Stimulated activated naive B cell treated with anti-CD40 and anti-IgM and Interleukin-4, amounts not matched to agents 10 μg/mL and 1 μg/mL and 100 μg/mL, for 72 hours (primary cell): ENCODE data around the gene SLC17A9.

Experiments used
- ATAC-seq, 2 donors: fragments of 150-1000 bp; cut with Tn5 transposase; replicated peaks; 2 replicates each; pipeline ENCODE4 v1.10.0; 2021; ENCODE audit warnings: moderate library complexity in 1 of 2
- DNase-seq: peaks from one replicate; pipeline ENCODE4 v3.0.0; 2021
- H3K27ac Mint-ChIP-seq: one replicate; pipeline ENCODE4 v1.8.0; 2022; ENCODE audit warnings: mild to moderate bottlenecking, mixed read lengths
- H3K27me3 Mint-ChIP-seq, 2 donors: one replicate each; pipeline ENCODE4 v1.8.0; 2022; ENCODE audit warnings: mixed read lengths in 2 of 2
- H3K36me3 Mint-ChIP-seq, 2 donors: one replicate each; pipeline ENCODE4 v1.8.0; 2022; ENCODE audit warnings: mixed read lengths in 2 of 2, mild to moderate bottlenecking in 1 of 2
- H3K4me1 Mint-ChIP-seq, 2 donors: one replicate each; pipeline ENCODE4 v1.8.0; 2022; ENCODE audit warnings: mixed read lengths in 2 of 2, mild to moderate bottlenecking in 1 of 2
- H3K4me3 Mint-ChIP-seq, 2 donors: one replicate each; pipeline ENCODE4 v1.8.0; 2022; ENCODE audit warnings: mild to moderate bottlenecking in 2 of 2, mixed read lengths in 2 of 2, moderate library complexity in 1 of 2
- H3K9me3 Mint-ChIP-seq, 2 donors: one replicate each; pipeline ENCODE4 v1.8.0; 2022; ENCODE audit warnings: mixed read lengths in 2 of 2, mild to moderate bottlenecking in 1 of 2

Gene SLC17A9

DNA sequence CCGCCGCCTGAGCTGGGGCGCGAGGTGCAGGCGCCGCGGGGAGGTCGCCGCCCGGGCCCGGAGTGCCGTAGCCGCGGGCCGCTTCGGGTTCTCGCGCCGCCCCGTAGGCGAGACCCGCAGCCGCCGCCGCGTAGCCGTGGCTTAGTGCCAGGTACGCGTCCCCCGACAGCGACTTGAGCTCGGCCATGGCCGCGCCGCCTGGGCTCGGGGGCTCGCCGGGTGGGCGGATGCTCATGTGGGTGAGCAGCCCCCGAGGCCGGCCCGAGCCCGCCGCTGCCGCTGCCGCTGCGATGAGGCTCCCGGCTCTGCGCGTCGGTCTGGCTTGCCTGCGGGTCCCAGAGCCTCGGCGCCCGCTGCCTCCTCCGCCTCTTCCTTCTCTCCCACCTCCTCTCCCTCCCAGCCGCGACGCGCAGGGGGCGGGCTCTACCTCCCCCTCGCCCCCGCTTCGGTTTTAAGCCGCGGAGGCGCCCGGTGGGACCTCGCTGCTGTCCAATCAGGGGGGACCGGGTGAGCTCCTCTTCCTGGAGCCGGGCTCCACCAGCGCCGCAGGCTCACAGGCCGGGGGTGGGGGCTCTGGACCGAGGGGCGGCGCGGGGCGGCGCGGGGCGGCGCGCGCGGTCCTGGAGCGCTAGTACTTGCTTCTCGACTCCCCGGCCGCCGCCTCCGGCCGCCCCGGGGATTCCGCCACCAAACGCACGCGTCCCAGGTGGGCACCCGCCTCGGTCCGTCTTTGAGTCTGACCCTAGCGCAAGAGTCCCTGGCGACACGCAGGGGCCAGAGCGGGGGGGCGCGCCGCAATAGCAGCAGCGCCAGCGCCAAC, 54.2 kb downstream of the SLC17A9 start, which contains the start of gene BHLHE23:
Gene BHLHE23, minus strand, starts transcription at position 425 of the 820 bp plus-strand sequence. Its CDS starts 190 bp downstream, at position 235.
- Mint-ChIP-seq H3K27me3 (peaks cover 53 to 83% of the 10 kb centered on the region in 2 donors), H3K27ac (peak within 1 kb of the TSS; percentile 89), H3K4me3 (peak within 1 kb of the TSS; percentile 46 to 72), H3K36me3 (no peaks in the 10 kb centered on the region), H3K4me1 (peaks cover 26 to 54% of the 10 kb centered on the region in 2 donors), H3K9me3 (no peaks in the 10 kb centered on the region)
- ATAC-seq: no peak
- no peak for DNase-seq

DNA sequence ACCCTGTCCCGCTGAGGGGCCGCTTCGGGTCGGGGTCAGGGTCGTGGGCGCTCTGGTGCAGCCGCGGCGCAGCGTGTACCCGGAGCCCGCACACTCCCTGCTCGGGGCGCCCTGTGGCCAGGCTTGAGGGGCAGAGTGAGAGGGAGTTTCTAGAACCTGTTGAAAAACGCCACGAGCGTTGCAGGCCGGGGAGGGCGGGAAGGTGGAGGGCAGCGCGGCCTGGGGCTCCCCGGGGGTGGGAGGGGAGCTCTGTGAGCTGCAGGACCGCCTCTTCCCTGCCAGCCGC, 54.8 kb downstream of the SLC17A9 start:
- ATAC-seq (no peak), DNase-seq (no peak)
- H3K36me3 Mint-ChIP-seq: no peaks in the 10 kb centered on the region
- peak overlapping the region; percentile 25 to 72 for H3K4me3 Mint-ChIP-seq
- peaks cover 53 to 79% of the 10 kb centered on the region in 2 donors for H3K27me3 Mint-ChIP-seq
- peaks cover 26 to 54% of the 10 kb centered on the region in 2 donors for H3K4me1 Mint-ChIP-seq
- no peaks in the 10 kb centered on the region for H3K9me3 Mint-ChIP-seq
- peak overlapping the region; percentile 56 for H3K27ac Mint-ChIP-seq

DNA sequence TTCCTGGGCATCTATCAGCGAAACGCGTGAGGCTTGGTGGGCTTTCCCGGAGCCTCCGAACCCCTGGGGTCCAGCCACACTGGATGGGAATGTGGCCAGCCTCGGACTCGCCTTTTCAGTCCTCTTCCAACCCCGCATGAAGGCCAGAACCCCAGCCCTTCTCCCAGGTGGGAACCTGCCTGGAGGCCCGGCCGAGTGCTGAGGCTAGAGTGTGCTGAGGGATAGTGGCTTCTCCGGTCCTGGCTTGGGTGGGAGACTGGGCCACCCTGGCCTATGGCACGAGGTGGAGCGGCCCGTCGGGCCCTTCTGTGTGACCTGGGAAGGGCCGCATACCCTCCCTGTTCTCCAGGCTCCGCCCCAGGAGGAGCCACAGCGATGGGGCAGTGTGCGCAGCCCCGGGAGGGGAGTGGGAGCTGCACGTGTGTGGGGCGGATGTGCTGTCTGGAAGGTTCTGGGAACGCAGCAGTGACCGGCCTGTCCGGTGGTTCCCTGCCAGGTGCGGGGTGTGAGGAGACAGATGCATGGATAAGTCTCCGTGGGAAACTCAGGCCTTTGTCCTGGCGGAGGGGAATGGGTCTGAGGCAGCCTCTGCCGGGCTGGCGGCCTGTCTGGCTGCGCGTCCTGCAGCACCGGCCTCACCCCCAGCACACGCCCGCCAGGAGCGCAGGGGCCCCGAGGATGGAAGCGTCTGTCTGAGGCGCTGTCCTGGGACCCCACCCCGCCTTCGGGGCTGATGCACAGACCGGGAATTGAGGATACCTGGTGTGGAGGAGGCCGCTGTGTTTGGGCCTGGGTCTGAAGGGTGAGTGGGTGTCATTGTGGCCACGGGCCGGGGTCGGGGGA, 55.4 kb downstream of the SLC17A9 start:
- peaks cover 0 to under 1% of the 10 kb centered on the region in 2 donors for H3K9me3 Mint-ChIP-seq
- H3K27ac Mint-ChIP-seq: peak overlapping the region; percentile 62
- H3K4me3 Mint-ChIP-seq: peak overlapping the region in 1 of 2 donors; percentile 72
- no peak for DNase-seq
- H3K27me3 Mint-ChIP-seq: peaks cover 53 to 79% of the 10 kb centered on the region in 2 donors
- no peak for ATAC-seq
- peaks cover 28 to 54% of the 10 kb centered on the region in 2 donors for H3K4me1 Mint-ChIP-seq
- no peaks in the 10 kb centered on the region for H3K36me3 Mint-ChIP-seq

DNA sequence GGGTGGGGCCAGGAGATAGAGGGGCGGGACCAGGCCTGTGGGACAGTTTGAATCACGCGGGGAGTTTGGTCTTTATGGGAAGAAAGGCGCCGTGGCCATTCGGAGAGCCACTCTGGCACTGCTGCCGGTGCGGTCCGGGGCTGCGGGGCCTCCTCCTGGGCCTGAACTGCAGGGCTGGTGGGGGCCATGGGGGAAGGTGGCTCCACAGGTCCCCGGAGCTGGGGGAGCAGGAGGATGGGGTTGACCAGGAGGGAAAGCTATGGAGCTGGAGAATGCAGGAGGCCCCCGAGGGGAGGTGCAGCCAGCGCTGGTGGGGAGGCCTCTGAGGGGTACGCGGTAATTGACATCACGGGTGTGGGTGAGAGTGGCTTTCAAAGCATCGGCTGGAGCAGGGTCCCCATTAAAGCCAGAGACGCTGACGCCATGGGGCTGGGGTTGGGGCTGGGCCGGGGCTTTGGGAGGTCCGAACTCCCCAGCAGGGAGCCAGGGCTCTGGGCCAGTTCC, 56.1 kb downstream of the SLC17A9 start:
- Mint-ChIP-seq H3K9me3 (peaks cover 4 to 7% of the 10 kb centered on the region in 2 donors), H3K4me3 (peak overlapping the region; percentile 53 to 67), H3K27me3 (peaks cover 53 to 79% of the 10 kb centered on the region in 2 donors), H3K36me3 (peaks cover 0 to 7% of the 10 kb centered on the region in 2 donors), H3K27ac (peak overlapping the region; percentile 77), H3K4me1 (peaks cover 29 to 54% of the 10 kb centered on the region in 2 donors)
- DNase-seq (no peak), ATAC-seq (no peak)

- ATAC-seq: peak; percentile 80 to 83
- peak; percentile 70 for DNase-seq
- H3K9me3 Mint-ChIP-seq: peaks cover 8% of the 10 kb centered on the region in 2 donors
- peak overlapping the region; percentile 62 to 82 for H3K4me3 Mint-ChIP-seq
- H3K4me1 Mint-ChIP-seq: peaks cover 27 to 53% of the 10 kb centered on the region in 2 donors
- peaks cover 3 to 7% of the 10 kb centered on the region in 2 donors for H3K36me3 Mint-ChIP-seq
- H3K27me3 Mint-ChIP-seq: peaks cover 53 to 81% of the 10 kb centered on the region in 2 donors
- peak overlapping the region; percentile 77 for H3K27ac Mint-ChIP-seq
These were observed 56.8 kb downstream of the SLC17A9 start for GRCh38 chr20:63009045-63009961.

DNA sequence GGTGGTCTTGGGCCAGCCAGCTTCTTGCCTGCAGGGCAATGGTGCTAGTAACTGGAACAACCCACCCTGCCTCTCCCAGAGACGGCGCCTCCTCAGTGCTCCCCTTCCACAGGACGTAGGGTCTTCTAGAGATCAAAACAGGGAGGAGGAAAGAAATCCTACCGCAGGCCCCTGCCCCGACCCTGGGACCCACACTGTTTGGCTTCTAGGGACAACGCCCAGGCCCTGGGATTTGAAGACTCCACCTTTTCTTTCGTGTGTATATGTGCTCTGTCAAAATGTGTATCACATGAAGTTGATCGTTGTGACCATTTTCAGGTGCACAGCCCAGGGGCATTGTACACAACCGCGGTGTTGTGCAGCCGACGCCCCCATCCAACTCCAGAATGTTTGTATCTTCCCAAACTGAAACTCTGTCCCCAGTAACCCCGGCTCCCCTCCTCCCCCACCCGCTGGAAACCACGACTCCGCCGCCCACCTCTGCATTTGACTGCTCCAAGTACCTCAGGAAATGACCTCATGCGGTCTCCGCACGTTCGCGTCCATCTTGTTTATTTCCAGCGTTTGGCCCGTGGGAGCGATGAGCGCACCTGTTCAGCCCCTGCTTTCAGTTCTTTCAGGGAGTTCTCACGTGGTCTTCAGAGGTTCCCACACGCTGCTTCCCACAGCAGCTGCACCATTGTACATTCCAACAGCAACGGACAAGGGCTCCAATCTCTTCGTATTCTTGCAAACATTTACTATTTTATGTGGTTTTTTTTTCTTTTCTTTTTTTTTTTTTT, 57.7 kb downstream of the SLC17A9 start:
- Mint-ChIP-seq H3K27ac (peak overlapping the region; percentile 59), H3K4me1 (peaks cover 27 to 54% of the 10 kb centered on the region in 2 donors), H3K27me3 (peaks cover 58 to 84% of the 10 kb centered on the region in 2 donors), H3K36me3 (peaks cover 3 to 11% of the 10 kb centered on the region in 2 donors), H3K9me3 (peaks cover 8 to 11% of the 10 kb centered on the region in 2 donors), H3K4me3 (peak overlapping the region; percentile 75 to 82)
- ATAC-seq: peak; percentile 53 to 55
- DNase-seq: peak; percentile 49

- H3K9me3 Mint-ChIP-seq: peaks cover 8 to 11% of the 10 kb centered on the region in 2 donors
- no peak overlapping the region for H3K27ac Mint-ChIP-seq
- peaks cover 3 to 15% of the 10 kb centered on the region in 2 donors for H3K36me3 Mint-ChIP-seq
- no peak for DNase-seq
- ATAC-seq: no peak
- H3K27me3 Mint-ChIP-seq: peaks cover 70 to 90% of the 10 kb centered on the region in 2 donors
- H3K4me3 Mint-ChIP-seq: no peak overlapping the region
- peaks cover 25 to 46% of the 10 kb centered on the region in 2 donors for H3K4me1 Mint-ChIP-seq
These were observed 59.3 kb downstream of the SLC17A9 start for GRCh38 chr20:63011798-63012197.

DNA sequence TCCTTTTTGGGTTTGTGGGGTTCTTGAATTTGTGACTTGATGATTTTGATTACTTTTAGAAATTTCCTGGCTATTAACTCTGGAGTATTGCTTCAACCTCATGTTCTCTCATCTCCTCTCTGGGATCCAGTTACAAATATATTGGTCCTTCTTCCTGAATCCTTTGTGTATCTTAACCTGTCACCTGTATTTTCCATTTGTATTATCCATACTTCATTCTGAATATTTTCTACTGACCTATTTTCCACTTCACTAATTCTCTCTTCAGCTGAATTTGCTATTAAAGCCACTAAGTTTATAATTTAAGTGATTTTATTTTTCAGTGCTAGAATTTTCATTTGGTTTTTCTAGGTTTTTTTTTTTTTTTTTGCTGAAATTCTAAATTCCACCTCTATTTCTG, 60.7 kb downstream of the SLC17A9 start:
- H3K4me3 Mint-ChIP-seq: no peak overlapping the region
- ATAC-seq: no peak

DNA sequence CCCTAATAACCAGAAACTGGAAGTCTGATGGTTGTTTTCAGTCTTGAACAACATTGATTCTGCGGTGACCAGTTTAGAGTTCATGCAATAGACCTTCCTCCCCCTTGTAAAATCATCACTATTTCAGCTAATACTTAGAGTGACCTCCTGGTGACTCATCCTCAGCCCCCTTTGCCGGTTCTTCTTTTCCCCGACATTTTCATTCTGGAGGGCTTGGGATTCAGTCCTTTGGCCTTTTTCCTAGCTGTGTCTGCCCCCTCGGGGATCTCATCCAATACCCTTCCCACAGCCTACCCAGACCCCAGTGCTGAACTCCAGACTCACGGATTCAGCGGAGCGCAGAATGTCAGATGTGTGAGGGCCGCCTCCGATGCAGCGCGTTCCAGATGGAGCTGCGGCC, 61.8 kb downstream of the SLC17A9 start:
- ATAC-seq: no peak
- Mint-ChIP-seq H3K4me3 (no peak overlapping the region), H3K27me3 (peaks cover 72 to 81% of the 10 kb centered on the region in 2 donors), H3K4me1 (peaks cover 12 to 22% of the 10 kb centered on the region in 2 donors), H3K36me3 (peaks cover 3 to 15% of the 10 kb centered on the region in 2 donors), H3K9me3 (peaks cover 8 to 11% of the 10 kb centered on the region in 2 donors), H3K27ac (no peak overlapping the region)
- DNase-seq: no peak

More for the DNA sequence above, 60.7 kb downstream of the SLC17A9 start:
- Mint-ChIP-seq H3K9me3 (peaks cover 8 to 11% of the 10 kb centered on the region in 2 donors), H3K27me3 (peaks cover 73 to 85% of the 10 kb centered on the region in 2 donors), H3K36me3 (peaks cover 3 to 15% of the 10 kb centered on the region in 2 donors), H3K4me1 (peaks cover 21 to 32% of the 10 kb centered on the region in 2 donors), H3K27ac (no peak overlapping the region)
- DNase-seq: no peak

DNA sequence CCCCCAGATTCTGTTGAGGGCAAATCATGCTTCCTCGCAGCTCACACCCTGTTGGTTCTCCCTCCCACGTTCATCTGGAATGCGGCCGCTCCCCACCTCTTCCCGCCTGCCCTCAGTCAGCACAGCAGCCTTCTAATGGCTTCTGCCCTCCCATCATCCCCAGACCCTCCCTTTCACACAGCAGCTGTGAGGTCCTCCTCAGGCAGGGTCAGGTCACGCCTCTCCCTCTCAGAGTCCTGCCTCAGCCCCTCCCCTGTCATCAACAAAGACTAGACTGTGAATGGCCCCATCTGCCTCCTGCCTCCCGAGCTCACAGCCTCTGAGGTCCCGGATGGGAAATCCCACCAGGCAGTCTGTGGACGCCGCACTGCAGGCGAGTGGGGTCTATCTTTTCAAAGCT, 62.2 kb downstream of the SLC17A9 start:
- peaks cover 8 to 11% of the 10 kb centered on the region in 2 donors for H3K9me3 Mint-ChIP-seq

GRCh38 chr20:63015147-63015661, 62.7 kb downstream of the SLC17A9 start:
- no peak overlapping the region for H3K27ac Mint-ChIP-seq
- peaks cover 8 to 11% of the 10 kb centered on the region in 2 donors for H3K9me3 Mint-ChIP-seq
- H3K4me3 Mint-ChIP-seq: no peak overlapping the region
- peaks cover 76 to 84% of the 10 kb centered on the region in 2 donors for H3K27me3 Mint-ChIP-seq
- ATAC-seq (no peak), DNase-seq (no peak)
- peaks cover 3 to 15% of the 10 kb centered on the region in 2 donors for H3K36me3 Mint-ChIP-seq
- H3K4me1 Mint-ChIP-seq: peaks cover 9 to 12% of the 10 kb centered on the region in 2 donors

More for the DNA sequence above, 62.2 kb downstream of the SLC17A9 start:
- Mint-ChIP-seq H3K4me3 (peak overlapping the region in 1 of 2 donors; percentile 14), H3K27ac (no peak overlapping the region), H3K27me3 (peaks cover 76 to 84% of the 10 kb centered on the region in 2 donors), H3K4me1 (peaks cover 12 to 17% of the 10 kb centered on the region in 2 donors), H3K36me3 (peaks cover 3 to 15% of the 10 kb centered on the region in 2 donors)
- DNase-seq (no peak), ATAC-seq (no peak)

DNA sequence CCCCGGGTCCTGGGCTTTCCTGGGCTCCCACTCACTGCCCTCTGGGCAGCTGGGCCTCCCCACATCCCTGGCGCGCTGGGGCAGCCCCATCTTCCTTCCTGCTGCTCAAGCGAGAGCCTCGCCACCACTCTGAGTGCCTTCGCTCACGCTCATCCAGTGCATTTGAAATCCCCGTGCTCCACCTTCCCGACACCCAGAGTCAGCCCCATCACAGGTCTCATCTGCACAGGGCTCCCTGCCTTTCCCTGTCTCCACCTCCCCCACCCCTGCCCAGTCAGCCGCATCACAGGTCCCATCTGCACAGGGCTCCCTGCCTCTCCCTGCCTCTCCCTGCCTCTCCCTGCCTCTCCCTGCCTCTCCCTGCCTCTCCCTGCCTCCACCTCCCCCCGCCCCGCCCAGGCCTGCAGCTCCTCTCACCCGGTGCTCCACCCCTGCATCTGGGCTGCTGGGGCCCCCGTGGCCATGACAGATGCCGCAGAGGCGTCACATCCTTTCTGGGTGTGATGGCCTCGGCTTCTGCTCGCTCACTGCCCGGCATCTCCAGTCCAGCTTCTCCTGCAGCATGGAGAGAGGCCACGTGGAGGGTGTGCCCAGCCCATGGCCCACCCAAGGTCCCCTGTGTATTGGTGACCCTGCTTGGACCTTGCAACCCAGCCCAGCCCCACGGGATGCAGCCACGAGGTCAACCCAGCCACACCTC, 63.3 kb downstream of the SLC17A9 start:
- H3K36me3 Mint-ChIP-seq: peaks cover 3 to 19% of the 10 kb centered on the region in 2 donors
- no peak for ATAC-seq
- peaks cover 6% of the 10 kb centered on the region in 2 donors for H3K4me1 Mint-ChIP-seq
- DNase-seq: no peak
- H3K9me3 Mint-ChIP-seq: peaks cover 14 to 16% of the 10 kb centered on the region in 2 donors
- no peak overlapping the region for H3K27ac Mint-ChIP-seq
- peaks cover 78 to 84% of the 10 kb centered on the region in 2 donors for H3K27me3 Mint-ChIP-seq
- no peak overlapping the region for H3K4me3 Mint-ChIP-seq
